ENCODE data around the gene ZNF710.

DNA sequence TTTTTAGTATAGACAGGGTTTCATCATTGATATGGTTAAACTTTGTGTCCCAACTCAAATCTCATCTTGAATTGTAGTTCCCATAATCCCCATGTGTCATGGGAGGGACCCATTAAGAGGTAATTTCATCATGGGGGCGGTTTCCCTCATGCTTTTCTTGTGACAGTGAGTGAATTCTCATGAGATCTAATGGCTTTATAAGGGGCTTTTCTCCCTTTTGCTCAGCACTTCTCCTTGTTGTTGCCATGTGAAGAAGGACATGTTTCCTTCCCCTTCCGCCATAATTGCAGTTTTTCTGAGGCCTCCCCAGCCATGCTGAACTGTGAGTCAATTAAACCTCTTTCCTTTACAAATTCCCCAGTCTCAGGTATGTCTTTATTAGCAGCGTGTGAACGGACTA is 20.2 kb upstream of the ZNF710 start:
- TF ChIP-seq CTCF (IDR thresholded peaks at IDR 0.05) (no peak), POLR2AphosphoS5 (IDR thresholded peaks at IDR 0.05) (no peak), POLR2A (IDR thresholded peaks at IDR 0.05) (no peak), EP300 (IDR thresholded peaks at IDR 0.05) (no peak)
